ENCODE results near the gene GABRB2. TPM values are rescaled to one million over a fixed set of nuclear protein-coding genes. Genes with fewer than 3 reads are reported as not detected.

GABRB2 gene
- total RNA-seq, 1 donor from 2014 or later: not detected

DNA sequence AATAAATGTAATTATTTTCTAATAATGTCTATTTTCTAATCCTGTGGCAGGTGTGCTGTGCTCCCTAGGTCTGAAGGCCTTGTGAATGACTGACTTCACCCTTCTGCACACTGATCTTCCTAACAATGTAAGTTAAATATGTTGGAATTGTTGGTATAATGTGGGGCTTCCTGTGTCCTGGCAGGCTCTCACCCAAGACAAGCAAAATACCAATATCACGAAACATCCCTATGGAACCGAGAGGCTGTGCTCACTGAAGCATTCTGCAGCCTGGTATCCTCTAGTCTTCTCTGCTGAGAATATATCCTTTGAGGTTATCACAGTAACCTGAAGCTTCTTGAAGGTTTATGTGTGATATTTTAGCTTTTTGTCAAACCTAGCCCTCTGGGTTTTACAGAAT is 159.4 kb downstream of the GABRB2 start:
- Mint-ChIP-seq H3K4me1 (ENCODE audit: low read depth, unreplicated experiment) (peaks cover 8% of the 10 kb centered on the region), H3K36me3 (ENCODE audit: unreplicated experiment) (no peaks in the 10 kb centered on the region), H3K27me3 (ENCODE audit: unreplicated experiment) (peaks cover 1% of the 10 kb centered on the region), H3K4me3 (ENCODE audit: unreplicated experiment) (no peak overlapping the region), H3K27ac (ENCODE audit: unreplicated experiment) (no peak overlapping the region), H3K9me3 (ENCODE audit: unreplicated experiment) (no peaks in the 10 kb centered on the region)
- TF ChIP-seq, protein P1, sequence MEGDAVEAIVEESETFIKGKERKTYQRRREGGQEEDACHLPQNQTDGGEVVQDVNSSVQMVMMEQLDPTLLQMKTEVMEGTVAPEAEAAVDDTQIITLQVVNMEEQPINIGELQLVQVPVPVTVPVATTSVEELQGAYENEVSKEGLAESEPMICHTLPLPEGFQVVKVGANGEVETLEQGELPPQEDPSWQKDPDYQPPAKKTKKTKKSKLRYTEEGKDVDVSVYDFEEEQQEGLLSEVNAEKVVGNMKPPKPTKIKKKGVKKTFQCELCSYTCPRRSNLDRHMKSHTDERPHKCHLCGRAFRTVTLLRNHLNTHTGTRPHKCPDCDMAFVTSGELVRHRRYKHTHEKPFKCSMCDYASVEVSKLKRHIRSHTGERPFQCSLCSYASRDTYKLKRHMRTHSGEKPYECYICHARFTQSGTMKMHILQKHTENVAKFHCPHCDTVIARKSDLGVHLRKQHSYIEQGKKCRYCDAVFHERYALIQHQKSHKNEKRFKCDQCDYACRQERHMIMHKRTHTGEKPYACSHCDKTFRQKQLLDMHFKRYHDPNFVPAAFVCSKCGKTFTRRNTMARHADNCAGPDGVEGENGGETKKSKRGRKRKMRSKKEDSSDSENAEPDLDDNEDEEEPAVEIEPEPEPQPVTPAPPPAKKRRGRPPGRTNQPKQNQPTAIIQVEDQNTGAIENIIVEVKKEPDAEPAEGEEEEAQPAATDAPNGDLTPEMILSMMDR (IDR thresholded peaks at IDR 0.05; ENCODE audit: partially characterized antibody, unreplicated experiment): no peak
- no peak for DNase-seq

DNA sequence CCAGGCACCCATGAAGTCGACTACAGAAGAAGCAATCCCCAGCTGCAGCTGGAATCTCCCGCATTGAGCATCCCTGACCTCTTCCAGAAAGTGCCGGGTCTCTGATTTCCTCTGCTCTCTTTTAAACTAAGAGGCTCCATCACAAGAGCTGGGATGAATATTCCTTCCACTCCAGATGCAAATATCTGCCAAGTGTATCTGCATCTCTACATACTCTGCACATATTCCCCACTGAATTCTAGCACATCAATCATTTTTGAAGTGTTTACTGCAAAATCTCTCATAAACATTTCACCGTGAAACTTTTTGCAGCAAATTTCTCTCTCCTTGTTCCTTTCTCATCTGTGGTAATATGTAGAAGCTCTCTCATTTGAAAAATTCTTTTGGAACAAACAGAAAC is 161.5 kb downstream of the GABRB2 start:
- Mint-ChIP-seq H3K36me3 (ENCODE audit: unreplicated experiment) (no peaks in the 10 kb centered on the region), H3K9me3 (ENCODE audit: unreplicated experiment) (no peaks in the 10 kb centered on the region), H3K27me3 (ENCODE audit: unreplicated experiment) (peaks cover 1% of the 10 kb centered on the region), H3K27ac (ENCODE audit: unreplicated experiment) (no peak overlapping the region), H3K4me3 (ENCODE audit: unreplicated experiment) (no peak overlapping the region), H3K4me1 (ENCODE audit: low read depth, unreplicated experiment) (peaks cover 5% of the 10 kb centered on the region)
- TF ChIP-seq, protein P1 (IDR thresholded peaks at IDR 0.05; ENCODE audit: partially characterized antibody, unreplicated experiment): no peak
- DNase-seq: no peak

DNA sequence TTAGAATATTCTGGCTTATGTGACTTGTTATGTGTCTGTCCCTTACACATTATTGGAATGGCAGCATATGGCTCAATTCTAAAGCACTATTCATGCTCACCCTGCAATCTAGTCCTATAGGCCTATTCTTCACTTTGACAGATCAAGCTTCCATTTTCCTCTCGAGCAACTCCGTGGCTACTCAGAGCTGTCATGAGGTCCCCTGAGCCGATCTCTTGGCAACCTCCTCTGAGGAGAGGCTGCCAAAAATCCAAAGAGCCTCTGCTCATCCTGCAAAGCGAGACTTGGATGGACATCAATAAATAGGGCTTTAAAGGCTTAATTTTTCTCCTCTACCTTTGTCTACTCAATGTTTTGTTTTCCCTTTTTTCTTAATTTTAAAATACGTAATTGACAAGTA is 163.8 kb downstream of the GABRB2 start:
- peaks cover 20% of the 10 kb centered on the region for H3K4me1 Mint-ChIP-seq (ENCODE audit: low read depth, unreplicated experiment)
- H3K36me3 Mint-ChIP-seq (ENCODE audit: unreplicated experiment): no peaks in the 10 kb centered on the region
- DNase-seq: no peak
- peaks cover 4% of the 10 kb centered on the region for H3K9me3 Mint-ChIP-seq (ENCODE audit: unreplicated experiment)
- H3K27ac Mint-ChIP-seq (ENCODE audit: unreplicated experiment): no peak overlapping the region
- TF ChIP-seq, protein P1 (IDR thresholded peaks at IDR 0.05; ENCODE audit: partially characterized antibody, unreplicated experiment): no peak
- H3K27me3 Mint-ChIP-seq (ENCODE audit: unreplicated experiment): peaks cover 5% of the 10 kb centered on the region
- H3K4me3 Mint-ChIP-seq (ENCODE audit: unreplicated experiment): no peak overlapping the region

DNA sequence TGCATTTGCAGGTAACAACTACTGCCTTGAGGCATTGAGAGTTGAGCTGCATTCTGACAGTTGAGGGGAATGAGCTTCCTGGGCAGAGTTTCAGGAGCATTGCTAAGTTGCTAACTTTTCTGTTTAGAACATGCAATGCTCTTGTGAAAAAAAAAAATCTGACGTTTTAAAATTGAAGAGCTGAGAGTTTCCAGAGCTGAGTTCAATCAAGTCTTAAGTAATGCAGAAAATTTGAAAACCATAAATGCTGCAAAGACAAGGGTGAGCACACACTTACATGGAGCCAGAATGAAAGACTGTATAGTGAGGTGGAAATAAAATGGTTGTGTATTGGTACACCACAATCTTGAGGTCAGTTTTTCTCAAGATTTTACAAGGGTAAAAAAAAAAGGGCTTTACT is 166.0 kb downstream of the GABRB2 start:
- peaks cover 4% of the 10 kb centered on the region for H3K9me3 Mint-ChIP-seq (ENCODE audit: unreplicated experiment)
- TF ChIP-seq, protein P1 (IDR thresholded peaks at IDR 0.05; ENCODE audit: partially characterized antibody, unreplicated experiment): no peak
- no peak overlapping the region for H3K27ac Mint-ChIP-seq (ENCODE audit: unreplicated experiment)
- DNase-seq: no peak
- H3K36me3 Mint-ChIP-seq (ENCODE audit: unreplicated experiment): no peaks in the 10 kb centered on the region
- H3K4me3 Mint-ChIP-seq (ENCODE audit: unreplicated experiment): no peak overlapping the region
- peaks cover 24% of the 10 kb centered on the region for H3K4me1 Mint-ChIP-seq (ENCODE audit: low read depth, unreplicated experiment)
- peaks cover 3% of the 10 kb centered on the region for H3K27me3 Mint-ChIP-seq (ENCODE audit: unreplicated experiment)

DNA sequence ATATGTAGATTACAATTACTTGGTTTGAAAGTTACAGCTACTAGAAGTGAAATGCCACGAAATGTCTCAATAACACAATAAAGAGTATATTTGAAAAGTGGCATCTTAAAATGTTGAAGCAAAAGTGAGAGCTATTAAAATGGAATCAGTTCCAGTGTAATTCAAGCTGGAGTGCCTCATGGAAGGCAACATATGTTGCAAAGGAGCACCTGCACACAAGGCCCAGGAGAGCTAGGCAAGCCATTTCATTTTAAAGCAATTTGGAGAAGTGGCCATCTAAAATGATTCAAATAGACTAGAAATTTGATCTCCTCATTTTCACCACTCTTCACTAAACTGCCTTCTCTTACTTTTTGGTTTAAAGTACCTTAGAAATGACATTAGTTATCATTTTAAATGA is 167.8 kb downstream of the GABRB2 start:
- Mint-ChIP-seq H3K4me3 (ENCODE audit: unreplicated experiment) (peak overlapping the region; percentile 72), H3K27me3 (ENCODE audit: unreplicated experiment) (peaks cover 3% of the 10 kb centered on the region), H3K9me3 (ENCODE audit: unreplicated experiment) (peaks cover 4% of the 10 kb centered on the region), H3K27ac (ENCODE audit: unreplicated experiment) (peak overlapping the region; percentile 84), H3K36me3 (ENCODE audit: unreplicated experiment) (no peaks in the 10 kb centered on the region), H3K4me1 (ENCODE audit: low read depth, unreplicated experiment) (peaks cover 33% of the 10 kb centered on the region)
- DNase-seq: peak; percentile 24
- TF ChIP-seq, protein P1 (IDR thresholded peaks at IDR 0.05; ENCODE audit: partially characterized antibody, unreplicated experiment): no peak
